ENCODE measurements around the gene HRH4. TPM values are rescaled to one million over a fixed set of nuclear protein-coding genes. Genes with fewer than 3 reads are reported as not detected.

HRH4 gene
- total RNA-seq, 2 donors from 2014 or later = 0.20 TPM; not detected in 1

GRCh38 chr18:24475926-24476589, 15.6 kb downstream of the HRH4 start:
- Histone ChIP-seq H3K9ac (ENCODE audit: extremely low read depth, low read length, poor library complexity, severe bottlenecking) (no peak overlapping the region), H3K4me3 (ENCODE audit: low read length) (no peak overlapping the region), H3K27ac (ENCODE audit: low read depth, low read length) (no peak overlapping the region), H3K36me3 (ENCODE audit: control insufficient read depth, insufficient read depth, low read length) (no peaks in the 10 kb centered on the region), H3K4me1 (ENCODE audit: control insufficient read depth, insufficient read depth, low read length) (no peaks in the 10 kb centered on the region), H3K9me3 (ENCODE audit: control insufficient read depth, low read length) (no peaks in the 10 kb centered on the region), H3K27me3 (ENCODE audit: control insufficient read depth, insufficient read depth, low read length, poor library complexity, severe bottlenecking) (no peaks in the 10 kb centered on the region)
- TF ChIP-seq CTCF (conservative IDR thresholded peaks at IDR 0.05) = no peak
- Mint-ChIP-seq H3K36me3 (ENCODE audit: low read depth) (no peaks in the 10 kb centered on the region), H3K9me3 (peaks cover 5% of the 10 kb centered on the region), H3K27me3 (ENCODE audit: insufficient read depth) (no peaks in the 10 kb centered on the region), H3K4me1 (no peaks in the 10 kb centered on the region), H3K4me3 (no peak overlapping the region), H3K27ac (no peak overlapping the region)
- no peak for DNase-seq
- 80 to 97% methylated on average over 3 to 5 of the region's 6 CpGs for WGBS, 2 experiments (ENCODE audit: insufficient coverage in 1 of 2, insufficient read length in 1 of 2)

- DNase-seq = no peak
- H3K9ac ChIP-seq (ENCODE audit: extremely low read depth, low read length, poor library complexity, severe bottlenecking) = no peak overlapping the region
- no peaks in the 10 kb centered on the region for H3K36me3 ChIP-seq (ENCODE audit: control insufficient read depth, insufficient read depth, low read length)
- Mint-ChIP-seq H3K4me1 (no peaks in the 10 kb centered on the region), H3K36me3 (ENCODE audit: low read depth) (no peaks in the 10 kb centered on the region), H3K9me3 (peaks cover 5% of the 10 kb centered on the region), H3K27ac (no peak overlapping the region), H3K27me3 (ENCODE audit: insufficient read depth) (peaks cover 1% of the 10 kb centered on the region), H3K4me3 (no peak overlapping the region)
- no peak for TF ChIP-seq CTCF (conservative IDR thresholded peaks at IDR 0.05)
- 78 to 84% methylated on average over 4 to 6 of the region's 7 CpGs for WGBS, 2 experiments (ENCODE audit: insufficient coverage in 1 of 2, insufficient read length in 1 of 2)
- no peaks in the 10 kb centered on the region for H3K4me1 ChIP-seq (ENCODE audit: control insufficient read depth, insufficient read depth, low read length)
- no peak overlapping the region for H3K4me3 ChIP-seq (ENCODE audit: low read length)
- H3K9me3 ChIP-seq (ENCODE audit: control insufficient read depth, low read length) = no peaks in the 10 kb centered on the region
- H3K27me3 ChIP-seq (ENCODE audit: control insufficient read depth, insufficient read depth, low read length, poor library complexity, severe bottlenecking) = no peaks in the 10 kb centered on the region
- no peak overlapping the region for H3K27ac ChIP-seq (ENCODE audit: low read depth, low read length)
Measured at GRCh38 chr18:24479371-24479770, 18.9 kb downstream of the HRH4 start.

GRCh38 chr18:24482821-24483220, 22.4 kb downstream of the HRH4 start:
- peaks cover 5% of the 10 kb centered on the region for H3K9me3 Mint-ChIP-seq
- Histone ChIP-seq H3K27me3 (ENCODE audit: control insufficient read depth, insufficient read depth, low read length, poor library complexity, severe bottlenecking) (no peaks in the 10 kb centered on the region), H3K4me3 (ENCODE audit: low read length) (no peak overlapping the region), H3K9me3 (ENCODE audit: control insufficient read depth, low read length) (no peaks in the 10 kb centered on the region), H3K4me1 (ENCODE audit: control insufficient read depth, insufficient read depth, low read length) (no peaks in the 10 kb centered on the region), H3K36me3 (ENCODE audit: control insufficient read depth, insufficient read depth, low read length) (no peaks in the 10 kb centered on the region), H3K27ac (ENCODE audit: low read depth, low read length) (no peak overlapping the region), H3K9ac (ENCODE audit: extremely low read depth, low read length, poor library complexity, severe bottlenecking) (no peak overlapping the region)
- TF ChIP-seq CTCF (conservative IDR thresholded peaks at IDR 0.05) = no peak
- H3K4me1 Mint-ChIP-seq = peaks cover 3% of the 10 kb centered on the region
- no peak overlapping the region for H3K27ac Mint-ChIP-seq
- no peak overlapping the region for H3K4me3 Mint-ChIP-seq
- H3K36me3 Mint-ChIP-seq (ENCODE audit: low read depth) = no peaks in the 10 kb centered on the region
- 98% methylated on average over 5 of the region's 5 CpGs; no CpG with 5 or more reads in 1 of the 2 experiments for WGBS, 2 experiments (ENCODE audit: insufficient coverage in 1 of 2, insufficient read length in 1 of 2)
- no peak for DNase-seq
- H3K27me3 Mint-ChIP-seq (ENCODE audit: insufficient read depth) = peaks cover 1% of the 10 kb centered on the region

Data from endodermal cell (in vitro differentiated cells).